Urinary bladder (tissue), 4 donors: ENCODE measurements around the gene C1QA. TPM values are rescaled to one million over a fixed set of nuclear protein-coding genes. Genes with fewer than 3 reads are reported as not detected.

Experiments used
- DNase-seq: peaks from one replicate; pipeline ENCODE4 v3.0.0-alpha.2; 2015; ENCODE audit errors: extremely low spot score
- H3K27ac ChIP-seq: one replicate; pipeline ENCODE4 v1.5.1; 2013; ENCODE audit warnings: low read depth, mild to moderate bottlenecking, moderate library complexity
- H3K36me3 ChIP-seq: one replicate; pipeline ENCODE4 v1.6.1; 2013; ENCODE audit warnings: mild to moderate bottlenecking, moderate library complexity; ENCODE audit not compliant: insufficient read depth
- H3K4me1 ChIP-seq: one replicate; pipeline ENCODE4 v1.6.1; 2013; ENCODE audit warnings: mild to moderate bottlenecking, moderate library complexity; ENCODE audit not compliant: insufficient read depth
- H3K4me3 ChIP-seq: one replicate; pipeline ENCODE4 v1.5.1; 2013; ENCODE audit warnings: low read depth, low read length
- whole genome bisulfite sequencing: extraction: QIAGEN DNeasy Blood & Tissue Kit; methylation state at CpG from one replicate; pipeline ENCODE4 v1.1.7; 2013; 5-methylcytosine and 5-hydroxymethylcytosine counted together
- polyA plus RNA-seq: library from polyadenylated mRNA; stranded (reverse); fragments of 200-250 nt; gene quantifications from one replicate; pipeline ENCODE4 v1.2.3, GENCODE V29; 2013
- total RNA-seq: library from RNA; depleted of rRNA; stranded (reverse); fragments of >200 nt; gene quantifications from one replicate; pipeline ENCODE4 v1.2.3, GENCODE V29; 2014
- donor health status: healthy with polysubstance abuse.
- donor health status: healthy.

The C1QA gene
- total RNA-seq (41.5 TPM), polyA plus RNA-seq (223 TPM)

GRCh38 chr1:22636353-22636752 lies at the start of gene C1QA:
TSS of gene C1QA (plus strand) at chr1:22636628. CDS start at chr1:22637617, 989 bp downstream.
- WGBS: 45% methylated on average over 5 of the region's 5 CpGs
- Histone ChIP-seq H3K36me3 (no peaks in the 10 kb centered on the region), H3K4me3 (no peak within 1 kb of the TSS), H3K27ac (no peak within 1 kb of the TSS), H3K4me1 (no peaks in the 10 kb centered on the region)
- DNase-seq: no peak

DNA sequence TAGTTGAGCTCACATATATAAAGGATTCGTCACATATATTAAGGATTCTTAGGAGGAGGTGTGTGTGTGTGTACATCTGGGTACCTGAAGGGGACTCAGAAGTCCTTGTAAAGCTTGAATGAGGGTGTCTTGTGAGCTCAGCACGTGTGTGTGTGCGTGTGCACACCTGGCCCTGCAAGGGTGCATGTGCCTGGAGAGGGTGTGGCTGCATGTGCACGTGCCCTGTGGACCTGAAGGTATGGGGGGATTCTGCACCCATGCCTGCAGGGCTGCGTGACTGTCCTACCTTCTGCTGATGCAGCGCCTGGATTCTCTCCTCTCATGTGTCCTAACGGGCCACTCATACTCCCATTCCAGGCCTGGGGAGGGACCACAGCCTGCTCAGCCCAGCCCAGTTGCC lies 49.2 kb upstream of the C1QA start:
- Histone ChIP-seq H3K36me3 (no peaks in the 10 kb centered on the region), H3K4me3 (no peak overlapping the region), H3K27ac (no peak overlapping the region), H3K4me1 (no peaks in the 10 kb centered on the region)
- 77% methylated on average over 7 of the region's 7 CpGs for whole genome bisulfite sequencing
- DNase-seq: no peak

GRCh38 chr1:22588899-22589422 lies 47.5 kb upstream of the C1QA start:
- 83% methylated on average over 24 of the region's 24 CpGs for WGBS
- Histone ChIP-seq H3K27ac (no peak overlapping the region), H3K4me3 (no peak overlapping the region), H3K4me1 (no peaks in the 10 kb centered on the region), H3K36me3 (no peaks in the 10 kb centered on the region)
- no peak for DNase-seq

GRCh38 chr1:22591576-22591975 lies 44.9 kb upstream of the C1QA start:
- DNase-seq: no peak
- 69% methylated on average over 8 of the region's 8 CpGs for WGBS
- H3K4me3 ChIP-seq: no peak overlapping the region

GRCh38 chr1:22592051-22592450 lies 44.4 kb upstream of the C1QA start:
- H3K4me1 ChIP-seq: no peaks in the 10 kb centered on the region
- H3K4me3 ChIP-seq: no peak overlapping the region
- no peak for DNase-seq
- H3K27ac ChIP-seq: no peak overlapping the region
- H3K36me3 ChIP-seq: no peaks in the 10 kb centered on the region
- WGBS: 73% methylated on average over 9 of the region's 9 CpGs

More at GRCh38 chr1:22591576-22591975, 44.9 kb upstream of the C1QA start:
- no peaks in the 10 kb centered on the region for H3K36me3 ChIP-seq
- no peaks in the 10 kb centered on the region for H3K4me1 ChIP-seq
- H3K27ac ChIP-seq: no peak overlapping the region

DNA sequence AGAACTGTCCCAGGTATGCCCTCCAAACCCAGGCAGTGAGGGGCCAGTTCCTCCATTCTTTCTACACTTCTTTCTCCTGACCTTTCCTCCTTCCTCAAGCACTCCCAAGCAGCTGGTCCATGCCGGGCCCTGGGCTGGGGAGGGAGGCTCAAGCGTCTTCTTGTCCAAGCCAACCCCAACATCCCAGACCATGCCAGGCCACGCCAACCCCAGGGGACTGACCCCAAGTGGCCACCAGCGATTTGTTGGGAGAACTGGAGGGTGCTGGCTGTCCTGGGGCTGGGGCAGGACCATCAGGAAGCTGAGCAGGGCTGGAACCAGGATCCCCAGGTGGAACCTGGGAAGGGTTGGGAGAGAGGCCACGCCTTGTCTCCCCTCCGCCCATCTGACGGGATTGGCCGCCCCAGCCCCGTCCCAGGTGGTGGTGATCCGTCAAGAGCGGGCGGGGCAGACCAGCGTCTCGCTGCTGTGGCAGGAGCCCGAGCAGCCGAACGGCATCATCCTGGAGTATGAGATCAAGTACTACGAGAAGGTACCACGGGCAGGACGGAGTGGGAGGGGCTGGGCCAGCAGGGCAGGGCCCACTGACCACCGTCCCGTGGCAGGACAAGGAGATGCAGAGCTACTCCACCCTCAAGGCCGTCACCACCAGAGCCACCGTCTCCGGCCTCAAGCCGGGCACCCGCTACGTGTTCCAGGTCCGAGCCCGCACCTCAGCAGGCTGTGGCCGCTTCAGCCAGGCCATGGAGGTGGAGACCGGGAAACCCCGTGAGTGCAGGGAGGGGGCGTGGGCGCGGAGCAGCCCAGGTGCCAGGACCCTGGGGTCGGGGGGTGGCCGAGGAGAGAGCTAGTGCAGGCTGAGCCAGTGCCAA lies 43.3 kb upstream of the C1QA start:
- no peak for DNase-seq
- Histone ChIP-seq H3K27ac (no peak overlapping the region), H3K4me1 (no peaks in the 10 kb centered on the region), H3K36me3 (no peaks in the 10 kb centered on the region), H3K4me3 (no peak overlapping the region)
- WGBS: 51% methylated on average over 38 of the region's 38 CpGs

- no peaks in the 10 kb centered on the region for H3K4me1 ChIP-seq
- no peak overlapping the region for H3K27ac ChIP-seq
- DNase-seq: no peak
- WGBS: 77% methylated on average over 10 of the region's 10 CpGs
- H3K4me3 ChIP-seq: no peak overlapping the region
- no peaks in the 10 kb centered on the region for H3K36me3 ChIP-seq
Observed at GRCh38 chr1:22594396-22594795, 42.0 kb upstream of the C1QA start.

GRCh38 chr1:22595108-22595507 lies 41.3 kb upstream of the C1QA start:
- no peak overlapping the region for H3K4me3 ChIP-seq
- H3K36me3 ChIP-seq: no peaks in the 10 kb centered on the region
- DNase-seq: no peak
- no peak overlapping the region for H3K27ac ChIP-seq
- H3K4me1 ChIP-seq: no peaks in the 10 kb centered on the region
- WGBS: 73% methylated on average over 7 of the region's 7 CpGs

DNA sequence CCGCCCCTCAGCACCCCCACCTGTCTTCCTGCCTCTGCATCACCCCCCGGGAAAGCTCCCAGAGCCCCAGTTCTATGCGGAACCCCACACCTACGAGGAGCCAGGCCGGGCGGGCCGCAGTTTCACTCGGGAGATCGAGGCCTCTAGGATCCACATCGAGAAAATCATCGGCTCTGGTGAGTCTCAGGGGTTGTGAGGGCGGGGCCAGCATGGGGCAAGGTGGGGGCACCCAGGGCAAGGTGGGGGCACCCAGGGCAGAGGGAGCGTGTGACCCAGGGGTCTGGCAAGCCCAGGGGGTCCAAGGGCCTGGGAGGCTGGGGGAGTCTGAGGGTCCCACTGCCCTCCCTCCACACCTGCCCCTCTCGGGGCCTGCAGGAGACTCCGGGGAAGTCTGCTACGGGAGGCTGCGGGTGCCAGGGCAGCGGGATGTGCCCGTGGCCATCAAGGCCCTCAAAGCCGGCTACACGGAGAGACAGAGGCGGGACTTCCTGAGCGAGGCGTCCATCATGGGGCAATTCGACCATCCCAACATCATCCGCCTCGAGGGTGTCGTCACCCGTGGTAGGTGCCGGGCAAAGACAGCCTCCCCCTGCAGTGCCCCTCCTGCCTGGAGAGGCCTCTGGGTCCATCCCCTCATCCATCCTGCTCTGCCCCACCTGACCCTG lies 39.0 kb upstream of the C1QA start:
- H3K36me3 ChIP-seq: no peaks in the 10 kb centered on the region

DNA sequence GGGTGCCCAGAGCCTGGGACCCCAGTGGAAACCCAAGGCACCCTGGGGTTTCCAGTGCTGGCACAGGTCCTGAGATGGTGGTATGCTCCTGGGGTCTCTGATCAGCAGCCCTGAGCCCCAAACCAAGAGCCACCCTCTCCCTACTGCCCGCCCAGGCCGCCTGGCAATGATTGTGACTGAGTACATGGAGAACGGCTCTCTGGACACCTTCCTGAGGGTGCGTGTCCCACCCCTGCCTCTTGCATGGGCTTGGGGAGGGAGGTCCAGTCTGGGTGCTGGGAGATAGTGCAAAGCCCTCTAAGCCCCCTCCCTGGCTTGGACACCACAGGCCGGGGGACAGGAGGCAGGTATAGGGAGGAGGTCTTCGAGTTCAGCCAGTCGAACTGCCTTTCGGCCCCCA lies 38.4 kb upstream of the C1QA start:
- Histone ChIP-seq H3K4me1 (no peaks in the 10 kb centered on the region), H3K36me3 (no peaks in the 10 kb centered on the region), H3K4me3 (no peak overlapping the region), H3K27ac (no peak overlapping the region)
- no peak for DNase-seq
- 75% methylated on average over 8 of the region's 8 CpGs for WGBS

More for the DNA sequence above, 39.0 kb upstream of the C1QA start:
- Histone ChIP-seq H3K4me3 (no peak overlapping the region), H3K4me1 (no peaks in the 10 kb centered on the region), H3K27ac (no peak overlapping the region)
- DNase-seq: no peak
- 75% methylated on average over 30 of the region's 30 CpGs for WGBS

- Histone ChIP-seq H3K36me3 (no peaks in the 10 kb centered on the region), H3K4me3 (no peak overlapping the region), H3K27ac (no peak overlapping the region), H3K4me1 (no peaks in the 10 kb centered on the region)
- WGBS: 75% methylated on average over 24 of the region's 24 CpGs
- DNase-seq: no peak
Observed at GRCh38 chr1:22598736-22599135, 37.7 kb upstream of the C1QA start.

GRCh38 chr1:22600071-22600816 lies 36.2 kb upstream of the C1QA start:
- 55% methylated on average over 22 of the region's 22 CpGs for WGBS
- no peaks in the 10 kb centered on the region for H3K36me3 ChIP-seq
- H3K4me1 ChIP-seq: no peaks in the 10 kb centered on the region
- no peak for DNase-seq
- H3K4me3 ChIP-seq: no peak overlapping the region
- no peak overlapping the region for H3K27ac ChIP-seq

DNA sequence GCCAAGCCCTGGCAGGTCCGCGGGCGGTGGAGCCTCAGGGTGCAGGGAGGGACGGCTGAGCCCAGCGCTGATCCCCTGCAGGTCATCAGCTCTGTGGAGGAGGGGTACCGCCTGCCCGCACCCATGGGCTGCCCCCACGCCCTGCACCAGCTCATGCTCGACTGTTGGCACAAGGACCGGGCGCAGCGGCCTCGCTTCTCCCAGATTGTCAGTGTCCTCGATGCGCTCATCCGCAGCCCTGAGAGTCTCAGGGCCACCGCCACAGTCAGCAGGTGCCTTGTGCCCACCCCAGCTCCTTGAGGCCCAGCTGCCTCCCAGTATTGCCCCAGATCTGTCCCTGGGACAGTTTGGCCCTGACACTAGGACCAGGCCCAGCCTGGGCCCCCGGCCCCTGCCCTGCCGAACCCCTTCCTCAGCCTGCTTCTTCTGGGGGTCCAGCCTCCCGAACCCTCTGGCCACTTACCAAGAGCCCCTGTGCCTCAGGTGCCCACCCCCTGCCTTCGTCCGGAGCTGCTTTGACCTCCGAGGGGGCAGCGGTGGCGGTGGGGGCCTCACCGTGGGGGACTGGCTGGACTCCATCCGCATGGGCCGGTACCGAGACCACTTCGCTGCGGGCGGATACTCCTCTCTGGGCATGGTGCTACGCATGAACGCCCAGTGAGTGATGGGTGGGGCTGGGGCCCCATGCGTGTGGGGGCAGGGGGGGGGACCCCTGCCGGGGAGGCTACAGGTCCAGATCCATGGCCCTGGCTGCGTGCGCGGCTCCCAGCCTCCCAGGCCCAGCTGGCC lies 35.4 kb upstream of the C1QA start:
- WGBS: 84% methylated on average over 39 of the region's 39 CpGs
- Histone ChIP-seq H3K36me3 (no peaks in the 10 kb centered on the region), H3K4me1 (no peaks in the 10 kb centered on the region), H3K27ac (no peak overlapping the region), H3K4me3 (no peak overlapping the region)
- DNase-seq: no peak
